SU-DHL-6 (cell line): ENCODE results near the gene ALDOA.

Source experiments
- H2AFZ ChIP-seq: fragments of 200-600 bp; sonication (generic); 2 replicates; pipeline ENCODE4 v1.6.1; 2014; ENCODE audit warnings: low read depth, mild to moderate bottlenecking, moderate library complexity, mixed read lengths, antibody characterized with exemption, low read length; ENCODE audit not compliant: severe bottlenecking
- H3F3A ChIP-seq: fragments of 200-600 bp; shearing (Covaris generic); 2 replicates; pipeline ENCODE4 v1.6.0; 2016; ENCODE audit warnings: antibody characterized with exemption, mild to moderate bottlenecking; ENCODE audit not compliant: insufficient read depth
- H3K27ac ChIP-seq: fragments of 200-600 bp; sonication (generic); 2 replicates; pipeline ENCODE4 v1.5.1; 2016; ENCODE audit warnings: low read depth, mild to moderate bottlenecking, low read length, moderate library complexity, mixed read lengths
- H3K27me3 ChIP-seq: fragments of 200-600 bp; sonication (generic), shearing (Covaris generic); 2 replicates; pipeline ENCODE4 v1.6.0; 2014; ENCODE audit warnings: mild to moderate bottlenecking, low read length
- H3K36me3 ChIP-seq: fragments of 200-600 bp; sonication (generic); 2 replicates; pipeline ENCODE4 v1.6.1; 2014; ENCODE audit warnings: mild to moderate bottlenecking, low read length, mixed read lengths
- H3K4me2 ChIP-seq: fragments of 300-600, 200-600 bp; shearing (Covaris generic), sonication (generic); 2 replicates; pipeline ENCODE4 v1.6.0; 2014; ENCODE audit warnings: low read length, low read depth, mild to moderate bottlenecking; ENCODE audit not compliant: poor library complexity, severe bottlenecking
- H3K4me3 ChIP-seq: fragments of 200-600 bp; sonication (generic); 2 replicates; pipeline ENCODE4 v1.5.1; 2014; ENCODE audit warnings: antibody characterized with exemption, low read length, mild to moderate bottlenecking, mixed read lengths; ENCODE audit not compliant: insufficient read depth, poor library complexity, severe bottlenecking
- H3K79me2 ChIP-seq: fragments of 200-600 bp; sonication (generic); 2 replicates; pipeline ENCODE4 v1.6.1; 2014; ENCODE audit warnings: mild to moderate bottlenecking, low read length, moderate library complexity; ENCODE audit not compliant: insufficient read depth
- H3K9ac ChIP-seq: fragments of 200-600 bp; sonication (generic); 2 replicates; pipeline ENCODE4 v1.7.0; 2014; ENCODE audit warnings: mild to moderate bottlenecking, low read length
- H3K9me2 ChIP-seq: fragments of 200-600 bp; sonication (generic); replicated peaks from 2 replicates; pipeline ENCODE4 v1.6.1; 2014; ENCODE audit warnings: low read length; ENCODE audit not compliant: insufficient read depth
- H3K9me3 ChIP-seq: fragments of 200-600 bp; sonication (generic); 2 replicates; pipeline ENCODE4 v1.6.1; 2014; ENCODE audit warnings: low read length, mixed read lengths; ENCODE audit not compliant: insufficient read depth
- H4K20me1 ChIP-seq: fragments of 200-600 bp; sonication (generic); 2 replicates; pipeline ENCODE4 v1.6.1; 2014; ENCODE audit warnings: low read depth, mild to moderate bottlenecking, antibody characterized with exemption, low read length, moderate library complexity, mixed read lengths
- EZH2phosphoT487 ChIP-seq: fragments of 200-600 bp; sonication (generic), shearing (Covaris generic); conservative IDR thresholded peaks from 2 replicates; pipeline ENCODE4 v1.6.1; 2018; ENCODE audit warnings: mild to moderate bottlenecking, antibody characterized with exemption, low read length, moderate library complexity, mixed read lengths
- TF ChIP-seq, protein P1 (sequence below): fragments of 200-600 bp; sonication (generic); IDR thresholded peaks from one replicate; pipeline ENCODE4 v1.5.1; 2017; ENCODE audit warnings: antibody characterized with exemption, mild to moderate bottlenecking, low read length, moderate library complexity; ENCODE audit not compliant: insufficient read depth, poor library complexity, severe bottlenecking

The ALDOA gene

GRCh38 chr16:30067584-30067916, 2.0 kb downstream of the ALDOA start:
- no peaks in the 10 kb centered on the region; the same call in 1 of the 2 replicates for H4K20me1 ChIP-seq
- H3K27ac ChIP-seq = no peak overlapping the region
- H2AFZ ChIP-seq = no peak overlapping the region
- peaks cover 34% of the 10 kb centered on the region for H3K79me2 ChIP-seq
- H3K4me2 ChIP-seq = no peak overlapping the region
- no peaks in the 10 kb centered on the region for H3K27me3 ChIP-seq
- H3F3A ChIP-seq = peaks cover 19% of the 10 kb centered on the region
- TF ChIP-seq, protein P1, sequence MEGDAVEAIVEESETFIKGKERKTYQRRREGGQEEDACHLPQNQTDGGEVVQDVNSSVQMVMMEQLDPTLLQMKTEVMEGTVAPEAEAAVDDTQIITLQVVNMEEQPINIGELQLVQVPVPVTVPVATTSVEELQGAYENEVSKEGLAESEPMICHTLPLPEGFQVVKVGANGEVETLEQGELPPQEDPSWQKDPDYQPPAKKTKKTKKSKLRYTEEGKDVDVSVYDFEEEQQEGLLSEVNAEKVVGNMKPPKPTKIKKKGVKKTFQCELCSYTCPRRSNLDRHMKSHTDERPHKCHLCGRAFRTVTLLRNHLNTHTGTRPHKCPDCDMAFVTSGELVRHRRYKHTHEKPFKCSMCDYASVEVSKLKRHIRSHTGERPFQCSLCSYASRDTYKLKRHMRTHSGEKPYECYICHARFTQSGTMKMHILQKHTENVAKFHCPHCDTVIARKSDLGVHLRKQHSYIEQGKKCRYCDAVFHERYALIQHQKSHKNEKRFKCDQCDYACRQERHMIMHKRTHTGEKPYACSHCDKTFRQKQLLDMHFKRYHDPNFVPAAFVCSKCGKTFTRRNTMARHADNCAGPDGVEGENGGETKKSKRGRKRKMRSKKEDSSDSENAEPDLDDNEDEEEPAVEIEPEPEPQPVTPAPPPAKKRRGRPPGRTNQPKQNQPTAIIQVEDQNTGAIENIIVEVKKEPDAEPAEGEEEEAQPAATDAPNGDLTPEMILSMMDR = no peak
- TF ChIP-seq EZH2phosphoT487 = no peak
- H3K9ac ChIP-seq = no peak overlapping the region
- no peaks in the 10 kb centered on the region for H3K9me2 ChIP-seq
- H3K4me3 ChIP-seq = no peak overlapping the region
- peaks cover 16% of the 10 kb centered on the region for H3K36me3 ChIP-seq
- no peaks in the 10 kb centered on the region for H3K9me3 ChIP-seq

GRCh38 chr16:30068333-30068732, 2.8 kb downstream of the ALDOA start:
- H3K27me3 ChIP-seq = no peaks in the 10 kb centered on the region
- H3K9ac ChIP-seq = no peak overlapping the region
- peaks cover 16% of the 10 kb centered on the region for H3K36me3 ChIP-seq
- H3F3A ChIP-seq = peaks cover 26% of the 10 kb centered on the region
- no peaks in the 10 kb centered on the region; the same call in 1 of the 2 replicates for H4K20me1 ChIP-seq
- no peak overlapping the region for H3K27ac ChIP-seq
- H3K4me2 ChIP-seq = no peak overlapping the region
- H3K4me3 ChIP-seq = no peak overlapping the region
- no peaks in the 10 kb centered on the region for H3K9me2 ChIP-seq
- H2AFZ ChIP-seq = no peak overlapping the region
- H3K9me3 ChIP-seq = no peaks in the 10 kb centered on the region
- TF ChIP-seq EZH2phosphoT487 = no peak
- TF ChIP-seq, protein P1 = no peak
- H3K79me2 ChIP-seq = peaks cover 34% of the 10 kb centered on the region

- H4K20me1 ChIP-seq = no peaks in the 10 kb centered on the region; the same call in 1 of the 2 replicates
- no peak overlapping the region for H3K9ac ChIP-seq
- TF ChIP-seq, protein P1 = no peak
- TF ChIP-seq EZH2phosphoT487 = no peak
- H3K4me2 ChIP-seq = no peak overlapping the region
- no peak overlapping the region for H3K27ac ChIP-seq
- H3K36me3 ChIP-seq = peaks cover 16% of the 10 kb centered on the region
- no peak overlapping the region for H2AFZ ChIP-seq
- no peak overlapping the region for H3K4me3 ChIP-seq
- no peaks in the 10 kb centered on the region for H3K9me2 ChIP-seq
- peaks cover 32% of the 10 kb centered on the region for H3F3A ChIP-seq
- H3K27me3 ChIP-seq = no peaks in the 10 kb centered on the region
- H3K79me2 ChIP-seq = peaks cover 34% of the 10 kb centered on the region
- no peaks in the 10 kb centered on the region for H3K9me3 ChIP-seq
Measured at GRCh38 chr16:30068750-30069610, 3.4 kb downstream of the ALDOA start.
